ENCODE data around the gene TBC1D24.
"Not testable (repeated sequence)": the region's sequence is repeated elsewhere in the genome, so short reads cannot be mapped to it uniquely, and the experiment has no call there.

DNA sequence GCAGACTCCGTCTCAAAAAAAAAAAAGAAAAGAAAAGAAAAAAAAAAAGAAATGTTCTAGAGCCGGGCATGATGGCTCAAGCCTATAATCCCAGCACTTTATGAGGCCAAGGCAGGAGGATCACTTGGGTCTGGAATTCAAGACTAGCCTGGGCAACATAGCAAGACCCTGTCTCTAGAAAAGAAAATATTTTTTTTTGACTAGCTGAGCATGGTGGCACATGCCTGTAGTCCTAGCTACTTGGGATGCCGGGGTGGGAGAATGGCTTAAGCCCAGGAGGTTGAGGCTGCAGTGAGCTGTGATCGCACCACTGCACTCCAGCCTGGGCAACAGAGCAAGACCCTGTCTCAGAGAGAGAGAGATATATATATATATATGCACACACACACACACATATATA, 39.7 kb upstream of the TBC1D24 start:
- TF ChIP-seq POLR2AphosphoS5, TAF1, POLR2A, SPI1 (IDR thresholded peaks at IDR 0.05; ENCODE audit: low read depth, low read length): not testable (repeated sequence)

Measured in GM12891 (cell line).